COLO668 (cell line): ENCODE results near the gene CORO7.

Experiments used
- DNase-seq: peaks from one replicate; lab custom pipeline; 2025; ENCODE audit not compliant: unreplicated experiment; lab: John Stamatoyannopoulos, UW

CORO7 gene

DNA sequence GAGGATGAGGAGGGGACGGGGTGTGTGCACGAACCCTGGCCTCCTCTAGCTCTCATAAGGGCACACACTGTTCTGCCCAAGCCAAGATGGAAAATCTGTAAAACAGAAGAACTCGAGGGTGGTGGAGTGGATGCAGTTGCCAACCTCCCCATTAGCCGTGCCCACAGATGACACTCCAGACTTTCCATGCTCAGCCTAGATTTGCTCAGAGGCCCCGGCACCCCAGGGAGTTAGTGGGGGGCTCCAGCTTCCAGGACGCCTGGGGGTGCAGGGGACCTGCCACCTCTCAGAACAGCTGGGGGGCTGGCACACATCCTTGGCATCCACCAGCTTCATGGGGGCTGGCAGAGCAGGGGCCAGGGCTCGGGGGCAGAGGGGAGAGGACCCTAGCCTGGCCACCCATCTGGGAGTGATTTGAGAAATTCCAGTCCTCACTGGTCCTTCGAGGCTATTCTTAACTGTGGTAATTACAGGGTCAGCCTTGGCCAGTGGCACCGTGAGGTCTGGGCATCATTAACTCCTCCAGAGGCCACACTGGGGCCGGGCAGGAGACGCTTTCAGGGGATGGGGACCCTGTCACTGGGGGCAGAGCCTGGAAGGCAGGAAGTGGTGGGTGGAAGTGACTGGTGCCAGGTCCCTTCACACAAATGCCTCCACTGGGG lies 30.5 kb downstream of the CORO7 start:
- no peak for DNase-seq

DNA sequence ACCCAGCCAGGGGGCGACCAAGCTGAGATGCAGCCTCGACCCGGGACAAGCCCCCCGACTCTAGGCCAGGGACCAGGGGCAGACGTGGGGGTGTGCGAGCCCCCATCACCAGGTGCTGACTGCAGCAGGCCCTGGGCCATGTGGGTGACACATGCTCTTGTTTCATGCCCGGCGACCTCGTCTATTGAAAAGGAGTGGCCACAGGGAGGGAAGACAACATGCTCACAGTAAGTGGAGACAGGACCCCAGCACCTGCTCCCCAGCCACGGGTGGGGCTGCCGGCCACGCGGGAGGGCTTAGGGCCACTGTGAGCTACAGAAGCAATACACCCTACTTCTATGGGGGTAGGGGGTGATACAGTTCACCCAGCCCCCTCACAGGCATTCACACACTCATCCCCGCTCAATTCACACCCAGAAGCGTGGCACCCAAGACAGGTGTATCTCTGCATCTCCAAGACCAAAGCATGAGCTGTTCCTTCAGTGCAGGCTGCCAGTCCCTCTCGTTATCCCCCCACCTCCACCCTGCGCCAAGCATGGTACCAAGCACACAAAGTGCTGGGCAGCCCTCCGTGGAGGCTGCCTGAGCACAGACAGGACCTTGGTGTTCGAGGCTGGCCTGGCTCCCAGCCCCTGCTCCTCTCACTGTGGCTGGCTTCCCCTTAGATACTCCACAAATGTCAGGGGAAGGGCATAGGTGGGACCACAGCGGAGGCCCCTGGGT lies 31.2 kb downstream of the CORO7 start:
- no peak for DNase-seq

DNA sequence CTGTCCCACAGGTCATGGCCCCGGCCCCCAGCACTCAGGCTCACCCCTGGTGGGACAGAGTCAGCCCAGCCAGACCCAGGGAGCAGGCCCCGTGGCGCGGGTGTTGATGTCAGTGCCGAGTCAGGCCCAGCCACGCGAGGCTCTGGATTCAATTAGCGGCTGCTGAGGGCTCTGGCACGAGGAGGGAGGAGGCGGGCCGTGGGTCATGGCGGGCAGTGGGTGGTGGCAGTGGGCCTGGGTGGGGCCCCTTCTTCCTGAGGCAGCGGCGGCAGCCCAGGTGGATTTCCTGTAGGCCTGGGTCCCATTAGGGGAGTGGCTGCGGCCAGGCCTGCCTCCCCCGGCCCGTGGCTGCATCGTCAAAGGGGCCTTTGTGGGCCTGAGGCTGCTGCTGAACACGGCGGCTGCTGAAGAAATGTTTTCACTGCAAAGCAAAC lies 31.9 kb downstream of the CORO7 start:
- DNase-seq = no peak

DNA sequence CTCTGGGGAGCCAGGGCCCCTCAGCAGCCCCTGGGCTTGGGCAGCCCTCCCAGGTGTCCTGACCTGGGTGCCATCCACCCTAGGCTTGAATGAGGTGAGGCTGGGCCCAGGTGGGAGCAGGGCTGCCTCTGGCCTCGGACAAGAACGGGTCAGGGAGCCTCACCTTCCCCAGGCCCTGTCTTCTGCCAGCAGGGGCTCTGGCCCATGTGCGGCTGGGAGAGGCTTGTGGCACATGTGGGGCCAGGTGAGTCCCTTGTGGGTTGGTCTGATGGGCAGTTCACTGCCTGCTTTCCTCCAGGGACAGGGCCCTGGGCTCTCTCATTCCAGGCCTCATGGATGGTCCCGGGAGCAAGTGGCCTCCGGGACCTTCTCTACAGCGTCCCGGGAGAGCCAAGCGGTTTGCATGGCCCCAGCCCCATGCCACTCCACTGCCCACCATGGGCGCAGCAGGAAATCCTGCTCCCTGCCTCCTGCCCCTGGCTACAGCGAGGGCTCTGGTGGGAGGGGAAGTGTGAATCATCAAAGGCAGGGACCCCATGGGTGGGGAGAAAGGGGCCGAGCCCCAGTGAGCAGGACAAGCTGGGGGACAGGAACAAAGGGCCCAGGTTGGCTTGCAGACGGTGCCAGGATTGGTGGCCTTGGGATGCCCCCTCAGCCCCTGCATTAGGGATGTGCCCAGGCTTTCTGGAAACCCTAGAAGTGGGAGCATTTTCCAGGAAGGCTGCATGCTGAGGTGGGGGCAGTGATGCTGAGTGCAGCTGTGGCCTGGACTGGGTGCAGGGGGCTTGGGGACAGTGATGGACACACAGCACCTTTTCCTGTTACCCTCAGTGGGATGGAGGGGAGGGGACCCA lies 32.6 kb downstream of the CORO7 start:
- DNase-seq = no peak

DNA sequence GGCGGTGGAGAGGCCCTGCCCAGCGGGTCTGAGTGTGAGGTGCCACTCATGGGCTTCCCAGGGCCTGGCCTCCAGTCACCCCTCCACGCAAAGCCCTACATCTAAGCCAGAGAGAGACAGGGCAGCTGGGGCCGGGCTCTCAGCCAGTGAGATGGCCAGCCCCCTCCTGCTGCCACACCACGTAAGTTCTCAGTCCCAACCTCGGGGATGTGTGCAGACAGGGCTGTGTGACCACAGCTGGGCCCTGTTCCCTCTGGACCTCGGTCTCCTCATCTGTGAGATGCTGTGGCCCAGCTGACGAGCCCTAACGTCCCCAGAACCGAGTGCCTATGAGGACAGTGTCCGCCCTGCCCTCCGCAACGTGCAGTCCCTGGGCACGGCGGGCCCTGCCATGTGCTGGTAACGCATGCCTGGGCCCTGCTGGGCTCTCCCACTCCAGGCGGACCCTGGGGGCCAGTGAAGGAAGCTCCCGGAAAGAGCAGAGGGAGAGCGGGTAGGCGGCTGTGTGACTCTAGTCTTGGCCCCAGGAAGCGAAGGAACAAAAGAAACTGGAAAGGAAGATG lies 33.5 kb downstream of the CORO7 start:
- no peak for DNase-seq

DNA sequence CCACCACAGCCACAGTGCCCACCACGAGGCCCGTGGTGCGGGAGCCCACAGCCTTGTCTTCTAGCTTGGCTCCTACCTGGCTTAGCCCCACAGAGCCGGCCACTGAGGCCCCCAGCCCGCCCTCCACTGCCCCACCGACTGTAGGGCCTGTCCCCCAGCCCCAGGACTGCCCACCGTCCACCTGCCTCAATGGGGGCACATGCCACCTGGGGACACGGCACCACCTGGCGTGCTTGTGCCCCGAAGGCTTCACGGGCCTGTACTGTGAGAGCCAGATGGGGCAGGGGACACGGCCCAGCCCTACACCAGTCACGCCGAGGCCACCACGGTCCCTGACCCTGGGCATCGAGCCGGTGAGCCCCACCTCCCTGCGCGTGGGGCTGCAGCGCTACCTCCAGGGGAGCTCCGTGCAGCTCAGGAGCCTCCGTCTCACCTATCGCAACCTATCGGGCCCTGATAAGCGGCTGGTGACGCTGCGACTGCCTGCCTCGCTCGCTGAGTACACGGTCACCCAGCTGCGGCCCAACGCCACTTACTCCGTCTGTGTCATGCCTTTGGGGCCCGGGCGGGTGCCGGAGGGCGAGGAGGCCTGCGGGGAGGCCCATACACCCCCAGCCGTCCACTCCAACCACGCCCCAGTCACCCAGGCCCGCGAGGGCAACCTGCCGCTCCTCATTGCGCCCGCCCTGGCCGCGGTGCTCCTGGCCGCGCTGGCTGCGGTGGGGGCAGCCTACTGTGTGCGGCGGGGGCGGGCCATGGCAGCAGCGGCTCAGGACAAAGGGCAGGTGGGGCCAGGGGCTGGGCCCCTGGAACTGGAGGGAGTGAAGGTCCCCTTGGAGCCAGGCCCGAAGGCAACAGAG lies 34.2 kb downstream of the CORO7 start:
- DNase-seq = no peak

DNA sequence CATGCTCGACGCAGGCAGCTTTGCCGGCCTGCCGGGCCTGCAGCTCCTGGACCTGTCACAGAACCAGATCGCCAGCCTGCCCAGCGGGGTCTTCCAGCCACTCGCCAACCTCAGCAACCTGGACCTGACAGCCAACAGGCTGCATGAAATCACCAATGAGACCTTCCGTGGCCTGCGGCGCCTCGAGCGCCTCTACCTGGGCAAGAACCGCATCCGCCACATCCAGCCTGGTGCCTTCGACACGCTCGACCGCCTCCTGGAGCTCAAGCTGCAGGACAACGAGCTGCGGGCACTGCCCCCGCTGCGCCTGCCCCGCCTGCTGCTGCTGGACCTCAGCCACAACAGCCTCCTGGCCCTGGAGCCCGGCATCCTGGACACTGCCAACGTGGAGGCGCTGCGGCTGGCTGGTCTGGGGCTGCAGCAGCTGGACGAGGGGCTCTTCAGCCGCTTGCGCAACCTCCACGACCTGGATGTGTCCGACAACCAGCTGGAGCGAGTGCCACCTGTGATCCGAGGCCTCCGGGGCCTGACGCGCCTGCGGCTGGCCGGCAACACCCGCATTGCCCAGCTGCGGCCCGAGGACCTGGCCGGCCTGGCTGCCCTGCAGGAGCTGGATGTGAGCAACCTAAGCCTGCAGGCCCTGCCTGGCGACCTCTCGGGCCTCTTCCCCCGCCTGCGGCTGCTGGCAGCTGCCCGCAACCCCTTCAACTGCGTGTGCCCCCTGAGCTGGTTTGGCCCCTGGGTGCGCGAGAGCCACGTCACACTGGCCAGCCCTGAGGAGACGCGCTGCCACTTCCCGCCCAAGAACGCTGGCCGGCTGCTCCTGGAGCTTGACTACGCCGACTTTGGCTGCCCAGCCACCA lies 35.1 kb downstream of the CORO7 start:
- DNase-seq = no peak

DNA sequence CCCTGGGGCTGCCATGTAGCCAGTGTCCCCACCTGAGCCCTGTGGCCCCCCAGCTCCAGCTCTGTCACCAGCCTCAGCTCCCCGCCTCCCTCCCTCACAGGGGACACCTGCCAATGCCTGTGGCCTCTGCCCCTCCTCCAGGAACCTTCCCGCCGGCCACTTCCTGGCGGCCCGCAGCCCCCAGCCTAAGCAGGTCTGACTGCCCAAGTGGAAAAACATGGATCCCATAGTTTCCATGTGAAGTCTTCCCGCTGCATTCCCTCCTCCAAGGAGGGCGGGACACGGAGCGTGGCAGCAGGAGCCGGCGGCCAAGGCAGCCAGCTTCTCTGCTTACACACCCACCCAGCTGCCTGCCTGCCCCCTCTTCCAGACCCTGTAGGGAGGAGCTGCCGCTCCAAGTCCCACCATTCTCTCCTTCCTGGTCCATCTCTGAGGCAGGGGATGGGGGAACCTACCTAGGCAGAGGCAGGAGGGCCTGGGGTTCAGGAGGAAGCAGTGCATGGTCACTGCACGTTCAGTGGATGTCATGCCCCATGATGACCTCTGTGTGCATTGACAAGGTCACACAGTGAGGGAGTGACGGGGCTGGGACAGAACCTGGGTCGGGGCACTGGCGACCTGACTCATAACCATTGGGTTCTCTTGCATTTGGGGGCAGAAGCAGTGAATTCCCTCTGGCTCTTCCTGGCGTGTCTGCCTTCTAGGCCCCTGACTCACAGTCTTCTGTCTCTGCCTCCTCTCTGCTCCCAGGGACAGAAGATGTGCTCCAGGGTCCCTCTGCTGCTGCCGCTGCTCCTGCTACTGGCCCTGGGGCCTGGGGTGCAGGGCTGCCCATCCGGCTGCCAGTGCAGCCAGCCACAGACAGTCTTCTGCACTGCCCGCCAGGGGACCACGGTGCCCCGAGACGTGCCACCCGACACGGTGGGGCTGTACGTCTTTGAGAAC lies 36.0 kb downstream of the CORO7 start:
- DNase-seq = no peak

DNA sequence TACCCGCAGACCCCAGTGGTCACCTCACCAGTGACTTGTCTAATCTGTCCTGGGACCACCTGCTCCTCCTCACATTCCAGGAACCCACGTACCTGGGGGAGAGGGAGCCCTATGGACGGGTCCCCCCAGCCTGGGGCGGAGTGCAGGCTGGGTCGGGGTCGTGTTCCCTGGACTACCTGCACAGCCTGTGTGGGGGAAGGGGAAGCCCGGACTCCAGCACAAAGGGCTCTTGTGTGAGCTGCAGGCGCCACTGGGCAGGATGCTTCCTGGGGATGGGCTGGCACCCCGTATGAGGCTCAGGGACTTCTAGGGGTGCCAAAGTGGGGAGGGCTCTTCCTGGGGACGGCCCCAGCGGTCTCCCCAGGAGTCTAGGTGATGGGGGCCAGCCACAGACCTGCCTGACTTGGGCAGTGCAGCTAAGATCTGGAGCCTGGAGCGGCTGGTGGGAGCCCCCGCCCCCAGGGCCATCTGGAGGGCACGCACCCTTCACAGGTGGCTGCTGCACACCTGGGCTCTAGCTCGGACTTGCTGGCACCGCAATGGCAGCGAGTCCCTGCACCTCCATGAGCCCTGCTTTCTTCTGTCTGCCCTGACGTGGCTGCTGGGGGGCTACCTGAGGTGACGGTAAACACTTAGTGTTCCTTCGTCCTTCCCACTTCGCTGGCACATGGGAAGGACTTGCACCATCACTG lies 37.3 kb downstream of the CORO7 start:
- no peak for DNase-seq

DNA sequence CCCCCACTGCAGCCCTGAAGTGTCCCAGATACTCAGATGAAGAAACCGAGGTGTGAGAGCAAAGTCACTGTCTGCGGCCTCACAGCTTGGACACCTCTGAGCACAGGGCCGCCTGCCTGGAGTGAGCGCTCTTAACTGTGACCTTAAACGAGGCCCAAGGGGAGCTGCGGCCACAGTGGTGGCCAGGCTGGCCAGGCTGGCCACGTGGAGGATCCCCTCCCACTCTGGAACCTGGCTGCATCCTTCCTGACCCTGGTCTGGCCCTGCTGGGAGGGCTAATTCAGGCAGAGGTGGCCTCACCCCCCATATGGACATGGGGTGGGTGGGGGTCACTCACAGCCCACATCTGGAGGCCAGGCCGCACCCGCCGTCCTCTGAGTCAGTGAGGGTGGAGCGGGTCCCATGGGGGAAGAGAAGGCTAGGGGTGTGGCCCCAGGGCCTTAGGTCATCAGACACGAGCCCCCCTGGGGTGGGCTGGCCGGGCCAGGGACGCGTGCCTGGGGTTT lies 38.2 kb downstream of the CORO7 start:
- DNase-seq = no peak

DNA sequence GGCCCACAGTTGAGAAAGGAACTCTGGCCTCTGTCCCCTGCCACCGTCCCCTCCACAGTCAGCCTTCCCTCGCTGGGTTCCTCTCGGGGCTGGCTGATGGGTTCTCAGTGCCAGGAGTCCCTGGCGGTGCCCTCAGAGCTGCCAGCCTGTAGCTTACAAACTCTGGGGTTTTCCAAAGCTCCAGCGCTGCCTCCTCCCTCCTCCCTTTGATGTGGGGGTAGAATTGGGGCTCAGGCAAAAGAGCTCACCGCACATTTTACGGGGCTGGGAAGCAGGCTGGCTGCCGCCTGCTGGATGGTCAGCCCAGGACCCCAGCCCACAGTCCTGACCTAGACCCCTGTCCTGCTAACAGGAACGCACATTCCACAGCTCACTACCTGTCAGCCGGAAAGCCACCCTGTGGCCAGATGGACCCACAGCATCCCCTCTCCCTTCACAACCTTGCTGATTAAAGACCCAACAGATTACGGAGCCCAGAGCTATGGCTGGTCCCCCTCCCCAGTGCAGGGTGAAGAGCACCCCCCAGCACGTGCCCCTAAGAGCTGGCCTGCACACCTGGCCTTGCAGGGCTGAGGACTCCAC lies 38.7 kb downstream of the CORO7 start:
- DNase-seq = no peak

DNA sequence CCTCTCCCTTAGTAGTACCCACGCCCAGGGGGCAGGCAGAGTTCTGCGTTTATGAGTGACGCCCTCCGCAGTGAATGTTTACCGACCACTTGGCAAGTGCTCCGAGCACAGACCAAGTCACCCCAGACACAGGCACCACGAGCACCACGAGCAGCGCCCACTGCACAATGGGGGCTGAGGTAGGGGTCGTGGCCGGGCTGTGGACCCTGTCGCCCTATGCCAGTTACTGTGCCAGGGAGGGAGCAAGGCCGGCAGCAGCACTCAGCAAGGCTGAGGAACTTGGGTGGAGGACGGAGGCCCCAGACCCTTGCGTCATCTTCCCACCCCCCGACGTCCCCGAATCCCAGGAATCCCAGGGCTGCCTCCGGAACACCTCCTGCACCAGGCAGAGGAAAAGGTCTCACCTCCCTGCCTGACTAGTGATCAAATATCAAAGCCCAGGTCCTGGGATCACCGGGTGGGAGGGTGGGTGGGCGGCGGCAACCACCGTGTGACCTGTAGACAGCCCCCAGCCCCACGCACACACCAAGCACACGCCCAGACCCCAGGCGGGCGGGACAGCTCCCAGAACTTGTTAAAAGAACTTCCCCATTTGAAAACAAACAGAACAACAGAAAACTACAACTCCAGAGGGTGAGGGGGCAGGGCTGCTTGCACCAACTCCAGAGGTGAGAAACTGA lies 39.4 kb downstream of the CORO7 start:
- DNase-seq = no peak

DNA sequence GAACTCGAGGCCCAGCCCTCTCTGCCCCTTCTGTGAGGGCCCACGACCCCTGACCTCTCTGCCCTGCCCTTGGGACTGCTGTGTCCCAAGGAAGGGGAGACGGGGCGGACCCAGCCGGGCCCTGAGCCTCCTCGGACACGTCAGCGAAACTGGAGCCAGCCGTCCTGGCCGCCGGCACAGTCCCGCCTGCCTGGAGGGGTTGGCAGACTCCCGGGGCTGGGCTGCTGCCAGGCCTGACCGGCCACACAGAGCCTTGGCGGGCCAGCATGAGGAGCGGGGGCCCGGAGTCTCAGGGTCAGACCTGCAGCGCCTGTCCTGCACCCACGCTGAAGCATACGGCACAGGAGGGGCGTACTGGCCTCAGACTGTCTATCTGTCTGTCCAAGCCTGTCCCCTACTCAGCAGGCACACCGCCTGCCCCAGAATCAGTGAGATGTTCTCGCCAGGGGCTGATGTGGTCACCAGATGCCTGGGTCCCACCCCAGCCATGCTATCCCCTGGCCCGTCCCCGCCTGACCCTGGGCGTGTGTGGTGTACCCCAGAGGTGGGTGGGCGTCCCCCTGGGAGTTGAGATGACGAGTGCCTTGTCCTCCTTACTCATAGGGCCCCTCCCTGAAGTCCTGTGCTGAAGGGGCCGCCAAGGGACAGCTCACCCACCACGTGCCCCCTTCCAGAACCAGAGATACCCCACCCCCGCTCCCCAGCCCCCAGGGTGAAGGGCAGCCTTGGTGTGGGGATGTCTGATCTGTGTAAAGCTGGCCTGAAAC lies 40.1 kb downstream of the CORO7 start:
- no peak for DNase-seq

DNA sequence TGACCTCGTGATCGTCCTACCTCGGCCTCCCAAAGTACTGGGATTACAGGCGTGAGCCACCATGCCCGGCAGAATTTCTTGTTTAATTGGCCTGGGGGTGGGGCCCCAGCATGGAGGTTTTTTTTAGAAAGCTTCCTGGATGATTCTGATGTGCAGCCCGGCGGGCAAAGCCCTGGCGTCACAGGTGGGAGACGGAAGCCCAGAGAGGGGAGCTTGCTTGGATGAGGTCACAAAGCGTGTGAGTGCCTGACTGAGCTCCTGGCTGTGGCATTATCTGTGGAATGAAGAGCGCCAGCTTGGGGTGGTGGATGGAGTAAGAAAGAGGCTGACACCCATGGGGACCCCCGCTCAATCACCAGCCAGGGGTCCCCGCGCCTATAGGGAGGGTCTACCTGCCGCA lies 40.7 kb downstream of the CORO7 start:
- DNase-seq = peak; percentile 72

DNA sequence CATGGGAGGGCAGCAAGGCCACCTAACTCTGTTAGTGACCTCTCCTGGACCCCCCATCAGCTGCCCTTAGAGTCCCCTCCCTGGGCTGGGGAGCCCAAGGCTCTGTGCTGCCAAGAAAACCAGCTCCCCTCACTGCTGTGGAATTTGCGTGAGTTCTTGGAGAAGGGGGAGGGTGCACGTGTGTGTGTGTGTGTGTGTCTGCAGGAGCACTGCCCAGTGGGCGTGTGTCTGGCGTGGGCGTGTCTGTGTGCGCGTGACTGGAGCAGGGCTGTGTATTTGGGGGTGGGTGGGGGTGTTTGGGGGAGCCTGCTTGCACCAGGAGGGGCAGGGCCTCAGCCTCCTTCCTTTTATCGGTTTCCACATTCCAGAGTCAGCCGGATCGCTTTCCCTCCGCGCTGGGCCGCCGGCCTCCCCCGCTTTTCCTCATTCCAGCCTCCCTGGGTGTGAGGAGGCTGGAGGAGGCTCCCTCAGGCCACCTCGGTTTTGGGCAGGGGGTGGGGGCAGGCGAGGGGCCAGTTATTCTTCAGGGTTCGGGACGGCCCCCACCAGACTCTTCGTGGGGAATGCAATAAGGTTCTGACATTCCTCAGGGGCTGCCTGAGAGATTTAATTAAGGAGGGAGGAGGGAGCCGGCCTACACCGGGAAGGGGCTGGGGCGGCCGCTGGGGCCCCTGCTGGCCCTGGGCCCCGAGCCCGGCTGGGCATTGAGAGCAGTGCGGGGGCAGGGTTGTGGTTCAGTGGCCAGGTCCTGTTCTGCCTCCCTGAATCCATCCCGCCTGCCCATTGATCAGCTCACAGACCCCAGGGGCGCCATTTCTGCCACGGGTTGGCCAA lies 42.3 kb downstream of the CORO7 start:
- peak; percentile 21 for DNase-seq
